Activated CD4-positive, alpha-beta T cell treated with anti-CD3 and anti-CD28 coated beads, Interleukin-2, Interleukin-4, amounts not matched to agents 100 ng/mL and 50 ng/mL, durations not matched to agents 16 hours and 8 hours (primary cell): ENCODE results near the gene DIS3L2.
A peak's percentile ranks its signal among the peaks of the same experiment; 100 is the strongest.
"Not testable (repeated sequence)": the region's sequence is repeated elsewhere in the genome, so short reads cannot be mapped to it uniquely, and the experiment has no call there.

Experiments used
- DNase-seq: peaks from one replicate; pipeline ENCODE4 v3.0.0-alpha.2; 2020; ENCODE audit warnings: low spot score

Gene DIS3L2

GRCh38 chr2:232322560-232323327 lies 361.2 kb downstream of the DIS3L2 start:
- no peak for DNase-seq

GRCh38 chr2:232323328-232323650 lies 361.8 kb downstream of the DIS3L2 start:
- DNase-seq, result no peak

- DNase-seq, result not testable (repeated sequence)
These were observed 362.5 kb downstream of the DIS3L2 start for GRCh38 chr2:232323967-232324366.

GRCh38 chr2:232324778-232325177 lies 363.3 kb downstream of the DIS3L2 start:
- DNase-seq, result no peak

DNA sequence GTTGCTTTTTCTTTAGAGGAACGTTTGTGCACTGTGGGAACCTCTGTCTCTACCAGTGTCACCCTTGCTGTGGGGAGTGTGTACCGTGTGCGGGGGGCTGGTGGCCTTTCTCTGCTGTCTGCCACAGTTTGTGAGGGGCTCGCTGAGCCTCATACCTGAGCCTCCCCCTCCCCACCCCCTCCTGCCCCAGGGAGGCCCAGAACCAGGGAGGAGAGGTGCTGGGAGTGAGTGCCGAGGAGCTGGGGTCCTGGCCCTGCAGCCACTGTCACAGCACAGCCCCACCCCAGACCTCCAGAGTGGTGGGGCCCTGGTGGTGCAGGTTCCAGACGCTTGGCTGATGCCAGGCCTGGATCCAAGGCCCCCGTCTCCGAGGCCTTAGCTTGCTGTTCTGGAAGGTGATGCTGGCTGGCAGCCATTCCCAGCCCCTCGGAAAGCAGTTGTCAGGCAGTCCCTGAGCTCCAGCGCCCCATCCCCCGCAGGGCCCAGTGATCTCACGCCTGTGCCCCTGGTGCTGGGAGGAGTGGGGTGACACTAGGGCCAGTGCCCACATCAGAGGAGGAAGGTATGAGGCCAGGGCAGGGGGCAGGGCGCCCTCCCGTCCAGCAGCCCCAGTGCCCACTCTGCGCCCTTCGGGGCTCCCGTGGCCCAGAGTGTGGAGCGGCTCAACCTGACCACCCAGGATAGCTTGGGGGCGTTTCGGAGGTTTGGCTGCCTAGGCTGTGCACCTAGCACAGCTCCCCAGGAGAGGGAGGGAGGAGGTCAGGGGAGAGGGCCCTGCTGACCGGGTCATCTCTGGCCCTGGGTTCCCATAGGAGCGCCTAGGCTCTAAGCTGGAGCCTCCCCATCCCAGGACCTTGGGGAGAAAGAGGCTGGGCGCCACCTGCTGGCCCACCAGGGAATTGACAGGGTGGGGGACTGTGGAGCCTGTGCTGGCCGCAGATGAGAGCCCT lies 364.1 kb downstream of the DIS3L2 start:
- DNase-seq, result peak; percentile 50

DNA sequence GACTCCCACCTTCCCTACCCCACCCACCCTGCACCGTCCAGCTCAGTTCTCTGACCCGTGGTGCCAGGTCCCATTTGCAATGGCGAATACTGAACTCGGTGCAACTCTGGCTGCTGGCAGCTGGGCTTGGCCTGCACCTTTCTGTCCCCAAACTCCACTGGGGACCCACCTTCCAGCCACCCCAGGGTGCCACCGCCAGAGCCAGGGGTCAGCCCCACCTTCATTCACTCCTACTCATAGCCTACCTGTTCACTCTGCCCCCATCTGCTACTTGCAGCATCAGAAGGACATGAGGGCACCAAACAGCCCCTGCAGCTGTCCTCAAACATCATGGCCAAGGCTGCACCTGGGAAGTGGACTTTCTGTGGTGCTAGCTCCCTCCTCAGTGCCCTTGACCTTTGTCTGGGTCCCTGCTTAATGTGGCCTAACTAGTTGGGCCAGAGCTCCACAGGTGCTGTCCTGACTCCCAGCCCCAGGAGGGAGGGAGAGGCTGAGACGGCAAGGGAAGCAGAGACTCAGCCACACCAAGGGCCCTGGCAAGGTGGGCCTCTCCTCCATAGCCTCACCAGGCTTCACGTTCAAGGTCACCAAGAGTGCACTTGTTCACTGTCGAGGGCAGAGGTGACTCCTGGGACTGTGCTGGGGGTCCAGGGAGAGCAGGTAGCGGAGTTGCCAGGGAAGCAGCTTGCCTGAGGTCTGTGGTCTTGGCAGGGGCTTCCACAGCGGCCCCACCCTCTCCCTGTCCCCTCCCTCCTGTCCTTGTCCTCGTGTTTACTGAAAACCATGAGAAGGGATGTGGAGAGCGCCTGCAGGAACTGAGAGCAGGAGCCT lies 365.0 kb downstream of the DIS3L2 start:
- not testable (repeated sequence) for DNase-seq

- peak; percentile 83 for DNase-seq
These were observed 365.9 kb downstream of the DIS3L2 start for GRCh38 chr2:232327105-232328031.

DNA sequence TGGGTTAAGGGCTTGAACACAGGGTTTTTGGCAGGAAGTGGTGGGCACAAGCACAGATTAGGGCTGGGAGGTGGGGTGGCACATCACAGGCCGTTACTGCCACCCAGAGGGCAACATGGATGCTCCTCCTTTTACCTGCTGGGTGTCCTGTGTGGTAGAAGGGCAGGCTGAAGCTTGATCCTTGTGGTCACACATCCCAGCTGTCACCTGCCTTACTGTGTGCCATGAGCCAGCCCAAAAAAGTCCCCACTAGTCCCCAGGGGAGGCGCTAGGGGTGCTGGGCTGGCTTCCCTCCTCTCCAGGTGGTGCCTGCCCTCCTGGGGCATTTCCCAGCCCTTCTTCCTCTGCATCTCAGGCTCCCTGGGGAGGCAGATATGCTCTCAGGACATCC lies 366.5 kb downstream of the DIS3L2 start:
- DNase-seq, result no peak

- no peak for DNase-seq
These were observed 367.3 kb downstream of the DIS3L2 start for GRCh38 chr2:232328516-232329460.

- no peak for DNase-seq
These were observed 368.2 kb downstream of the DIS3L2 start for GRCh38 chr2:232329716-232330067.

DNA sequence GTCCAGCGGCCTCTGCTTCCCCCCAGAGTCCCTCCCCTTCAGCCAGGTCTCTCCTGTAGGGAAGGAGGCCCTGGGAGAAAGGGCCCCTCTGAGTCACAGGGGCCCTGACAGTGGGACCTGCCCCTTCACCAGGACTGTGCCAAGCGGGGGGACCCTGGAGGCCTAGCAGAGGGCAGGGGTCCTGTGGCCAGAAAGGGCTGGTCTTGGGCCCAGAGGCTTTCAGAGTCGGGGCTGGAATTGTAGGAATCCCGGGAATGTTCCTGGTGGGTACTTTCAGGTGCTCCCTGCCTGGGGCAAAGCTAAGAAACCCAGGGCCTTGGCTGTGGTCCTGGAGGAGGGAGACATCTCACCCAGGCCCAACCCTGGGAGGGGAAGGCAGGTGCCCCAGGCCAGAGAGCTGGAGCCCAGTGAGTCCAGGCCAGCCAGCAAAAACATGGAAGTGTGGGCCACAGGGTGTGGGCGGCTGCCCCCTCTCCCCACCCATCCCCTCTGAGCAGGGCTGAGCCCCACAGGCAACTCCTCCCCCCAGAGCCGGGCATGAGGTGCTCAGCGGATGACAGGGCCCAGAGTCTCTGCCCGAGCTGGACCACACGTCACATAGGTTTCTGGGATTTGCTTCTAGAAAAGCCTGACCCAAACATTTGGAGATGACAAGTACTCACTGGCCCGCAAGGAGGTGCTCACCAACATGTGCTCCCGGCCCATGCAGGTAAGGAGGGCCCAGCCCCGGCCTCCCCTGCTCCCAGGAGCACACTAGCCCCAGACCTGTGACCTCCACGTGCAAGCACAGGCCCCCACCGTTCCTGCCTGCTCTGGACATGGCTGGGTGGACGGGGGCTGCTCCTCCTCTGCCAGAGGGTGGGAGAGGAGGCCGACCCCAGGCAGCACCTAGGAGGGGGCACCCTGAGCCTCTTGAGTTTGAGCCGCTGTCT lies 368.8 kb downstream of the DIS3L2 start:
- DNase-seq, result no peak

GRCh38 chr2:232331061-232331460 lies 369.5 kb downstream of the DIS3L2 start:
- DNase-seq, result not testable (repeated sequence)

DNA sequence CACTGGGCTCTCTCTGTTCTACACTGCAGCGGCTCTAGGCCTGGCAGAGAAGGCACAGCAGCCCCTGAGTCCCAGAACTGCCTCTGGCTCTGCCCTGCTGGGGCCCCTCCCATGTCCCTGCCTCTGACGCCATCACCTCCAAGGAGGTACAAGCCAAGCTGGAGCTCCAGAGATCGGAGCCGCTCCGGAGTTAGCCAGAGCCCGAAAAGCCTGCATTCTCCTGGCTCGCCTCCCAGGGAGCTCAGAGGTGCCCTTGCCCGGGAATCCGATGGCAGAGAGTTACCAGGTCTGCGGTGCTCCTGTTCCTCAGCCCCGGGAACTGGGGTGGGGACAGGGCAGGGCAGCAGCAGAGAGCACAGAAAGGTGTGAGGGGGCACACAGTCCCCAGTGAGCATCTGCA lies 370.1 kb downstream of the DIS3L2 start:
- DNase-seq, result not testable (repeated sequence)

GRCh38 chr2:232332244-232332939 lies 370.9 kb downstream of the DIS3L2 start:
- not testable (repeated sequence) for DNase-seq

GRCh38 chr2:232332940-232333259 lies 371.4 kb downstream of the DIS3L2 start:
- no peak for DNase-seq

DNA sequence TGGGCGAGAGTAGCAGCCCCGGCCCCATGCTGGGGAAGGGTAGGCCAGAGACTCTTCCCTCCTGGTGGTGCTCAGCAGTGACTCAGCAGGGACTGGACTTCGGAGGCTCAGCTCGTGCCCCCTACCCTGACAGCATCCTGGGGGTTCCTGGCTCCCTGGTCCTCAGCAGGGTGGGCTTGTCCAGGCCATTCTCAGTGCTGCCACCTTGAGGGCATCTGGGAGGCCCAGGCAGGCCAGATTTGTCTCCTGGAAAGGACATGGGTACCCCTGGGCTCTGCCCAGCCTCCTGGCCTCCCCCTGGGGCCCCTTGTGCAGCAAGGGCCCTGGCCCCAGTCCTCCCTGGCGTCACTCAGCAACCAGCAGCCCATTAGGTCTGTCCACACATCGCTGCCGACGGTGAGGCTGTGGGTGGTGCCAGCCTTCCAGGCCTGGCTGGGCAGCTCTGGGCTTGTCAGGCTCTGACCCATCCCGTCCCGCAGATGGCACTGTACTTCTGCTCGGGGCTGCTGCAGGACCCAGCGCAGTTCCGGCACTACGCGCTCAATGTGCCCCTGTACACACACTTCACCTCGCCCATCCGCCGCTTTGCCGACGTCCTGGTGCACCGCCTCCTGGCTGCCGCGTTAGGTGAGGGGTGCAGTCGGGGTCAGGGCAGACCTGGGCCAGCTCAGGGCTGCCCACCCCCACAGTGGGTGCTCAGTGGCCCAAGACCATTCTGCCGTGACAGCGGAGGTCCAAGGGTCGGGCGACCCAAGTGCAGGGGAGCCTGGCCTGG lies 372.0 kb downstream of the DIS3L2 start:
- DNase-seq, result no peak

DNA sequence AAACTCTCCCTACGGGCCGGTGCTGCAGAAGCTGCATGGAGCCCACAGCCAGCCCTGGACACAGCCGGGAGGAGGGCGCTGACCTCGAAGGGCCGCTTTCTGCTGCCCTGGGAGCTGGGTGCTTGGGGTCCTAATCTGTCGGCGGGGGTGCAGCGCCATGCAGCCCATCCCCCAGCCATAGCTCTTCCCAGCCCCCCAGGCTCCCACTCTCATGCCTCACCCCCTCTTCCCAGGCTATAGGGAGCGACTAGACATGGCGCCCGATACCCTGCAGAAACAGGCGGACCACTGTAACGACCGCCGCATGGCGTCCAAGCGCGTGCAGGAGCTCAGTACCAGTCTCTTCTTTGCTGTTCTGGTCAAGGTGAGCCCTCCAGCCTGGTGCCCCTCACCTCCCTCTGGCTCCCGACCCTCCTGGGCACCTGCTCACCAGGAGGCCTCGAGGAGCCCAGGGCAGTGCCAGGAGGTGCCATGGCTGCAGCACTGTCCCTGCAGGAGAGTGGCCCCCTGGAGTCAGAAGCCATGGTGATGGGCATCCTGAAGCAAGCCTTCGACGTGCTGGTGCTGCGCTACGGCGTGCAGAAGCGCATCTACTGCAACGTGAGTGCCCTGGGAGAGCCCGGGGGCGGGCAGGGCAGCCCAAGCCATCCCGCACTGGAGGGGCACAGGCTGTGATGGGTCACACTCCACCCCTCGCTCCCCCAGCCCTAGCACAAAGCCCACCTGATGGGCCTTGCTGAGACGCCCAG lies 372.8 kb downstream of the DIS3L2 start:
- not testable (repeated sequence) for DNase-seq
